ENCODE results near the gene MYO6. TPM values are rescaled to one million over a fixed set of nuclear protein-coding genes. Genes with fewer than 3 reads are reported as not detected.

Gene MYO6
- total RNA-seq, 2 experiments from 2014 or later = not detected

- ChIA-PET POLR2A (no interaction called here), CTCF (ENCODE audit: unreplicated experiment) (no interaction called here)
- Histone ChIP-seq H3K4me3 (ENCODE audit: low read depth, low read length, poor library complexity, severe bottlenecking) (no peak overlapping the region), H3K27ac (ENCODE audit: low read depth, low read length, poor library complexity, severe bottlenecking) (no peak overlapping the region), H3K36me3 (ENCODE audit: insufficient read depth, low read length) (no peaks in the 10 kb centered on the region), H3K9me3 (ENCODE audit: low read length) (no peaks in the 10 kb centered on the region), H2AFZ (ENCODE audit: low read length) (no peak overlapping the region), H4K20me1 (ENCODE audit: insufficient read depth, low read length) (no peaks in the 10 kb centered on the region), H3K4me2 (ENCODE audit: low read length) (no peak overlapping the region), H3K9me2 (ENCODE audit: insufficient read depth, low read length) (no peaks in the 10 kb centered on the region), H3K4me1 (ENCODE audit: insufficient read depth, low read length, poor library complexity, severe bottlenecking) (no peaks in the 10 kb centered on the region), H3K79me2 (ENCODE audit: insufficient read depth, low read depth, low read length) (no peaks in the 10 kb centered on the region)
- TF ChIP-seq EZH2phosphoT487 (IDR thresholded peaks at IDR 0.05; ENCODE audit: borderline replicate concordance, low read depth, low read length) = no peak
- TF ChIP-seq, protein P1, sequence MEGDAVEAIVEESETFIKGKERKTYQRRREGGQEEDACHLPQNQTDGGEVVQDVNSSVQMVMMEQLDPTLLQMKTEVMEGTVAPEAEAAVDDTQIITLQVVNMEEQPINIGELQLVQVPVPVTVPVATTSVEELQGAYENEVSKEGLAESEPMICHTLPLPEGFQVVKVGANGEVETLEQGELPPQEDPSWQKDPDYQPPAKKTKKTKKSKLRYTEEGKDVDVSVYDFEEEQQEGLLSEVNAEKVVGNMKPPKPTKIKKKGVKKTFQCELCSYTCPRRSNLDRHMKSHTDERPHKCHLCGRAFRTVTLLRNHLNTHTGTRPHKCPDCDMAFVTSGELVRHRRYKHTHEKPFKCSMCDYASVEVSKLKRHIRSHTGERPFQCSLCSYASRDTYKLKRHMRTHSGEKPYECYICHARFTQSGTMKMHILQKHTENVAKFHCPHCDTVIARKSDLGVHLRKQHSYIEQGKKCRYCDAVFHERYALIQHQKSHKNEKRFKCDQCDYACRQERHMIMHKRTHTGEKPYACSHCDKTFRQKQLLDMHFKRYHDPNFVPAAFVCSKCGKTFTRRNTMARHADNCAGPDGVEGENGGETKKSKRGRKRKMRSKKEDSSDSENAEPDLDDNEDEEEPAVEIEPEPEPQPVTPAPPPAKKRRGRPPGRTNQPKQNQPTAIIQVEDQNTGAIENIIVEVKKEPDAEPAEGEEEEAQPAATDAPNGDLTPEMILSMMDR (conservative IDR thresholded peaks at IDR 0.05; ENCODE audit: low read length) = no peak
- DNase-seq (ENCODE audit: low spot score) = no peak
- intact Hi-C loops (cut with micrococcal nuclease; ENCODE audit: unreplicated experiment) = no loop called here
- BruUV-seq (replicated peaks) = no TSS peak
Measured at GRCh38 chr6:75808507-75808906, 59.5 kb downstream of the MYO6 start.

DNA sequence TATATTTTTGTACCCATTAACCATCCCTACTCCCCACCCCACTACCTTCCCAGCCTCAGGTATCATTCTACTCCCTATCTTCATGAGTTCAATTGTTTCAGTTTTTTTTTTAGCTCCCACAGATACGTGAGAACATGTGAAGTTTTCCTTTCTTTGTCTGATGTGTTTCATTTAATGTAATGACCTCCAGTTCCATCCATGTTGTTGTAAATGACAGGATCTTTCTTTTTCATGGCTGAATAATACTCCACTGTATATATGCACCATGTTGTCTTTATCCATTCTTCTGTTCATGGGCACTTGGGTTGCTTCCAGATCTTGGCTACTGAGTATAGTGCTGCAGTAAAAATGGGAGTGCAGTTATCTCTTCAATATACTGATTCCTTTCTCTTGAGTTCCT is 63.5 kb downstream of the MYO6 start:
- TF ChIP-seq EZH2phosphoT487 (IDR thresholded peaks at IDR 0.05; ENCODE audit: borderline replicate concordance, low read depth, low read length) = no peak
- TF ChIP-seq, protein P1 (conservative IDR thresholded peaks at IDR 0.05; ENCODE audit: low read length) = no peak
- Histone ChIP-seq H3K36me3 (ENCODE audit: insufficient read depth, low read length) (no peaks in the 10 kb centered on the region), H2AFZ (ENCODE audit: low read length) (no peak overlapping the region), H3K4me2 (ENCODE audit: low read length) (no peak overlapping the region), H3K79me2 (ENCODE audit: insufficient read depth, low read depth, low read length) (no peaks in the 10 kb centered on the region), H4K20me1 (ENCODE audit: insufficient read depth, low read length) (no peaks in the 10 kb centered on the region), H3K9me3 (ENCODE audit: low read length) (no peaks in the 10 kb centered on the region), H3K27ac (ENCODE audit: low read depth, low read length, poor library complexity, severe bottlenecking) (no peak overlapping the region), H3K4me3 (ENCODE audit: low read depth, low read length, poor library complexity, severe bottlenecking) (no peak overlapping the region), H3K9me2 (ENCODE audit: insufficient read depth, low read length) (no peaks in the 10 kb centered on the region), H3K4me1 (ENCODE audit: insufficient read depth, low read length, poor library complexity, severe bottlenecking) (no peaks in the 10 kb centered on the region)
- CTCF ChIA-PET (ENCODE audit: unreplicated experiment) = no interaction called here
- BruUV-seq (replicated peaks) = no TSS peak
- intact Hi-C loops (cut with micrococcal nuclease; ENCODE audit: unreplicated experiment) = no loop called here
- POLR2A ChIA-PET = no interaction called here
- DNase-seq (ENCODE audit: low spot score) = no peak

GRCh38 chr6:75813476-75814250 is 64.6 kb downstream of the MYO6 start:
- intact Hi-C loops (cut with micrococcal nuclease; ENCODE audit: unreplicated experiment) = no loop called here
- Histone ChIP-seq H3K9me2 (ENCODE audit: insufficient read depth, low read length) (no peaks in the 10 kb centered on the region), H4K20me1 (ENCODE audit: insufficient read depth, low read length) (no peaks in the 10 kb centered on the region), H3K79me2 (ENCODE audit: insufficient read depth, low read depth, low read length) (no peaks in the 10 kb centered on the region), H3K4me2 (ENCODE audit: low read length) (no peak overlapping the region), H3K4me3 (ENCODE audit: low read depth, low read length, poor library complexity, severe bottlenecking) (no peak overlapping the region), H2AFZ (ENCODE audit: low read length) (no peak overlapping the region), H3K9me3 (ENCODE audit: low read length) (no peaks in the 10 kb centered on the region), H3K27ac (ENCODE audit: low read depth, low read length, poor library complexity, severe bottlenecking) (no peak overlapping the region), H3K4me1 (ENCODE audit: insufficient read depth, low read length, poor library complexity, severe bottlenecking) (no peaks in the 10 kb centered on the region), H3K36me3 (ENCODE audit: insufficient read depth, low read length) (no peaks in the 10 kb centered on the region)
- CTCF ChIA-PET (ENCODE audit: unreplicated experiment) = no interaction called here
- TF ChIP-seq, protein P1 (conservative IDR thresholded peaks at IDR 0.05; ENCODE audit: low read length) = no peak
- no peak for TF ChIP-seq EZH2phosphoT487 (IDR thresholded peaks at IDR 0.05; ENCODE audit: borderline replicate concordance, low read depth, low read length)
- DNase-seq (ENCODE audit: low spot score) = no peak
- no TSS peak for BruUV-seq (replicated peaks)
- POLR2A ChIA-PET = no interaction called here

All from OCI-LY7 (cell line).